ENCODE measurements around the gene MORF4L1.
"Not testable (repeated sequence)": the region's sequence is repeated elsewhere in the genome, so short reads cannot be mapped to it uniquely, and the experiment has no call there.

Gene MORF4L1

GRCh38 chr15:78902281-78903032, 29.8 kb downstream of the MORF4L1 start:
- not testable (repeated sequence) for DNase-seq (ENCODE audit: low spot score)

GRCh38 chr15:78904599-78905358, 32.1 kb downstream of the MORF4L1 start:
- no peak for DNase-seq (ENCODE audit: low spot score)

DNA sequence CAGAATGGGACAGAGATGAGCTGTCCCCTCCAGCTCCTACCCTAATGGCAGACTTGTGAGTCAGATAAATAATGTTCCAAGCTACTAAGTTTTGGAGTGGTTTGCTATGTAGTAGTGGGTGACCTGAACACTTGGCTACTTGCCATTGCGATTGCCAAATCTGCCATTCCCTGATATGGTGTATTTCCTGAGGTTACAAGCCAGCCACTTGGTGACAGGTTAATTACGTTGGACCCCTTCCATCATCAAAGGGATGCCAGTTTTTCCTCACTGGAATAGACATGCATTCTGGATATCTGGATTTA, 33.6 kb downstream of the MORF4L1 start:
- no peak for DNase-seq (ENCODE audit: low spot score)

DNA sequence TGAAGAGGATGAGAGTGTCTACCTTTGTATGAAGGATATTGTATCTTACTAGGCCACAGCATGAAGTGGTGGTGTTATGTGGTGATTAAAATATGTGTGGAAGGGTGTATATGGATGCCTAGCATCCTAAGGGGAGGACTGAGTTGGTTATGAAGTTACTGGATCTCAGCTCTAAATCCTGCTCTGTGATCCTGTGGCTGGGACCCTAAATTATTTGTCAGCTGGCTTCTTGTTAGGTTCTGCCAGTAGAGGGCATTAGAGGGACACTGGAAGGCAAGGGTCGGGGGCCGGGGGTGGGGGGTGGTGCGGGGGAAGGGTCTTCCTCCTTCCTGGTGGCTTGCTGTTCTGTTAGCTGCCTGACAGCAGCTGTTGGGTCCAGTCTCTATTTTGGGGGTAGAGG, 34.9 kb downstream of the MORF4L1 start:
- DNase-seq (ENCODE audit: low spot score): no peak

DNA sequence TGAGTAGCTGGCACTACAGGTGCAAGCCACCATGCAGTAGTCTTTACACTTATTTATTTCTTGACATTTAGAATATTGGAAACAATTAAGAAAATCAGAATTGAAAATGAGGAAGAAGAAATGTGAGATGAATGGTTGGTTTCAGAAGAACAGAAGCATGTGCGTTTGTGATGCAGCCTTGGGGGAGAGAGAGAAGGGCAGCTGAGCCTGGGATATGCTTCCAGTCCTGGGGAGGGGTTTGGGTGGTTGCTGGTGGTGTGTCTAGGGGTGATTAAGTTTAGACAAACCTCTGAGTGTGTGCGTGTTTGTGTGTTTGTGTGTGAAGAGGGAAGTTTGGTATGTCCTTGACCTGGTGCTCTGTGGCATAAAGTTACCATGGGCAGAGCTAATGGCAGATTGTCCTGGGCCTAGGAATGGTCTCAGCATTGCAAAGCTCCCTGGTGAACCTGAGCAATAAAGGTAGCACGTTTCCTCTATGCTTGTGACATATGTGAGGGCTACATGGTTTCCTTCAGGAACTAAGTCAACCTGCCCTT, 36.5 kb downstream of the MORF4L1 start:
- DNase-seq (ENCODE audit: low spot score): no peak

- peak; percentile 28 for DNase-seq (ENCODE audit: low spot score)
These were observed 37.1 kb downstream of the MORF4L1 start for GRCh38 chr15:78909791-78910228.

GRCh38 chr15:78910271-78910670, 37.6 kb downstream of the MORF4L1 start:
- peak; percentile 23 for DNase-seq (ENCODE audit: low spot score)

DNA sequence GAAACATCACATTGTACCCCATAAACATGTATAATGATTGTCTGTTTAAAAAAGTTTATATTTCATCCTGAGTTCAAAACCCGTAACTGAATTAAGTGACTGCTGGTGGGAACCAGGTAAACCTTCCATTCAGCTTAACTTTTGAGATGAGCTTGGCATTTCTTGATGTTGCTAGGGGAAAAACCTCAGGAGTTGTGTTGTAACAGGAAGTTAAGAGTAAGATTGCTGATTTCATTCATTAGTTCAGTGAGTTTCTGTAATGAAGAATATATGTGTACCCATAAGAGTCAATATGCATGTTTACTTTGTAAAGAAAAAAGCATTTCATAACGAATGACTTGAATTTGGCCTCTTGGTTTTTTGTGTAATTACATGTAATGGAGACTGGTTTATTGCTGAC, 39.6 kb downstream of the MORF4L1 start:
- DNase-seq (ENCODE audit: low spot score): no peak

- no peak for DNase-seq (ENCODE audit: low spot score)
These were observed 40.3 kb downstream of the MORF4L1 start for GRCh38 chr15:78913012-78913411.

DNA sequence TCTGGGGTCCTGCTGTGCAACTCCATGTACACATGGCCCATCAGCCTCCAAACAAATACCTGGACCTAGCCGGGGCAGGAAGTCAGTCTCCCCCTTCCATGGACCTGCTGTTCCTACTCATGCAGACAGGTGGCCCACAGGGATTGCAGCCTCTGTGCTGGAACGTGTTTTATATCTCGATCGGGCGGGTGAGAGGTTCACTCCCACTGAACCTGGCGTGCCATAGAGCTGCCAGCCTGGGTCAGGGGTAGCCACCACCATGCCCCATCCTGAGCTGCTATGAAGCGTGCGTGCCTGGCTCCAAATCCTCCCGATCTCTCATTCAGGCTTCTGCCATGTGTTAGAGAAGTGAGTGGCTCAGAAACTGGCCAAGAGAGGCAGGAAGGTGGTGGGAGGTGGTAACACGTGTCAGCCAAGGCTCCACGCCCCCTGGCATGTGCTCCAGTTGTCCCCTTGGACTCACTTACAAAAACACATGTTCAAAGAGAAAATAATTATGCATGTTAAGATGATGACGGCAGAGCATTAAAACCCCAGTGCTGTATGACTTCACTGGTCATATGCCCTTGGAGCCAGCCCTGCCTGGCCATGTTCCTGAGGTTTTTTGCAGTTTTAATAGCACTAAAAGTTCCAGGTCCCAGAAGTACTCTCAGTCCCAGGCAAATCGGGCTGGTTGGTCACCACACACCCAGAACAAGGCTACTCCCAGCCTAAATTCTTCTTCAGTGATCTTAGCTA, 41.5 kb downstream of the MORF4L1 start:
- DNase-seq (ENCODE audit: low spot score): no peak

DNA sequence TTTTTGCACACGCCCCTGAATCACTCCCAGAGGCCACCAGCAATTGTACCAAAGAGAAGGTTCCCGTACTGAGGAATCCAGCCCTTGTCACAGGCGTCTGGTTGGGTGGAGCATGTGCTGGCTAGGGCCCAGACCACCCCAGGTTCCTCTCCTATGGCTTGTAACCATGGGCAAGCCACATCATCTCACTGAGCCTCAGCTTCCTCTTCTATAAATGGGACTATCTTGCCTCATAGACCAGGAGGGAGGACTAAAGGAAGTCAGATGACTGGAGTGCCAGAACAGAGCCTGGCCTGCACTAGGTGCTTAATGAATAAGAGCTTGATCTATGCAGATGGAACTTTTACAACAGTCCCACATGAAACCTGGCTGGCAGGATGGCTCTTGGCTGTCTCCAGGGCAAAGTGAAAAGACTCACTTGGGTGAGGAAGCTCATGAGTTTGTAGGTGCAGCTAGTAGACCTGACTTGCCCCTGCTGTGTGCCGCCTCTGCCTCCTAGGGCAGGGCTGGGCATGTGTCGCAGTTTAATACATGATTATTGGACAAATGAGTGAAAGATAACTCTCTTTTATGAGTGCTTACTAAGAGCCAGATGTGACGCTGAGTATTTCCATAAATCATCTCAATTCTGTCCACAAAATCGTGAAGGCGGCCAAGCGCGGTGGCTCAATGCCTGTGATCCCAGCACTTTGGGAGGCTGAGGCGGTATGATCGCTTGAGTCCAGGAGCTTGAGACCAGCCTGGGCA, 42.8 kb downstream of the MORF4L1 start:
- no peak for DNase-seq (ENCODE audit: low spot score)

GRCh38 chr15:78916088-78916487, 43.4 kb downstream of the MORF4L1 start:
- DNase-seq (ENCODE audit: low spot score): no peak

DNA sequence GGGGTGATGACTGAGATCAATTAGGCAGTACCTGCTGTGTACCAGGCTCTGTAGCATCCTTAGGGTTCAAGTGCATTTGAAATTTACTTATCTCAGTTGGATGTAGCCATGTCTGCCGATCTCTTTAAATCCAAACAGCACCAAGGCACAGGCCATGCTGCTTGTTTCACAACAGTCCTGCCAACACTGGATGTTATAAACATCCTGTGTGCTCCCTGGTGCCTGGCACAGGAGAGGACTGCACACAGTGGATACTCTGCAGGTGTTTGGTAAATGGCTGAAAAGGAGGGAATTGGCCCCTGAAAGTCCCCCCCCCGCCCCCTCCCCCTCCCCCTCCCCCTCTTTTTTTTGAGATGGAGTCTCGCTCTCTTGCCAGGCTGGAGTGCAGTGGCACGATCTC, 45.2 kb downstream of the MORF4L1 start:
- DNase-seq (ENCODE audit: low spot score): no peak

DNA sequence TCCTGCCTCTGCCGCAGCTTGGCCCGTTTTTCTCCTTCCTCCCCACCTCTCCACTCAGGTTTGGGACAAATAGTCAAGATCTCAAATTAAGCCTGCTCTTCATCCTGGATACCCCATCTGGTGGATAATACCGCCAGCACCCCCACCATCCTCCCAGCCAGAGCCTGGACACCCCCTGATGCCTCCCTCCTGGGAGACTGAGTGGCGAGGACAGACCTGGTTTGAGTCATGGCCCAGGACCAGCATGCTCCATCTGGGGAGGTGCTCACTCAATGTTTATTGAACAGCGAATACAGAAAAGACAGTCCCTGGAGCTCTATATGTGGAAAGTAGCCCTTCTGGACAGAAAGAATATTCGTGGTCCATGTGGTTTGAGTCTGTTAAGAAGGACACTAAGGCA, 48.8 kb downstream of the MORF4L1 start:
- DNase-seq (ENCODE audit: low spot score): no peak

DNA sequence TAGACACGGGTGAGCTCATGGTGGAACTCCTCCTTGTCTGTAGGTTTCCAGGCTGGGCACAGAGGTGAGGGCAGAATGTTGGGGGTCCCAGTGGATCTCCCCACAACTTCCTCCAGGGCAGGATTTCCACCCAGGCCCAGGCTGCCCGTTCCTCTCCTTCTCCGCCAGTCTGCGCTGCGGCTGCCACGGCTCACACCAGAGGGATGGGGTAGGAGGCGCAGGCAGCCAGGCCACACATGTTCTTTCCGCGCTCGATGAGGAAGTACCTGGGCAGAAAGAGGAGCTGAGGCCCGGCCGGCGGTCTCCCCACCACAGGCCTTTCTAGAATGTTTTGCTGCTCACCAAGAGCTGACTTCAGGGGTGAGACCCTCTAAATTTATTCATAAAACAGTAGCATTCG, 49.2 kb downstream of the MORF4L1 start:
- DNase-seq (ENCODE audit: low spot score): no peak

DNA sequence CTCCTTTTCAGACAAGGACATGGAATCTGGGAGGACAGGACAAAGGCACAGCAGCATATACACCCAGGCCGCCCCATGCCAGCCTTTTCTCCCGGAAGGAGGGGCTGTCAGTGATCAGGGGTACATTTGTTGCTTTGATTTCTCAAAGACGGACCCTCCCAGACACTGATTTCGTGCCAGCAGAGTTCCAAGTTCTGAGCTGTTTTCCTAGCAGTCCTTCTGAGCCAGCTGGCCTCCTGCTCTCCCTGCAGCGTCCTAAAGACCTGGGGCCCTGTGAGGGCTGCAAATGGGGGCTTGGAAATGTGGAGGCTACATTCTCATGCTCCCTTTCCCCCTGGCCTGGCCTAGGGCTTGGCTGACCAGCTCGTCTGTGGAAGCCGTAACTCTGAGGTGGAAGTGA, 49.8 kb downstream of the MORF4L1 start:
- no peak for DNase-seq (ENCODE audit: low spot score)

DNA sequence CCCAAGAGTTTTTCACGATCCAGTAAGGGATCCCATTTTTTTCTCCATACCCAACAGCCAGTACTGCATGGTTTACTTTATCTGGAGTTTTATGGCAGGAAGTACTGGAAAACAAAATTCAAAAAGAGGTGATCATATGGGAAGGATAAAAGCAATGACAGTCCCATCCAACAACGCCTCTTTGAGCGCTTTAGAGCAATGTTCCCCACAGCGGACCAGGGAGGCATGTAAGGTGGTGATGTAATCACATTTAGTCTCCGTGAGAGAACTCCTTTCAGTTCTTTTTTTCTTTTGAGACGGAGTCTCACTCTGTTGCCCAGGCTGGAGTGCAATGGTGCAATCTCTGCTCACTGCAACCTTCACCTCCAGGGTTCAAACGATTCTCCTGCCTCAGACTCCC, 50.3 kb downstream of the MORF4L1 start:
- DNase-seq (ENCODE audit: low spot score): no peak

- no peak for DNase-seq (ENCODE audit: low spot score)
These were observed 51.0 kb downstream of the MORF4L1 start for GRCh38 chr15:78923480-78924360.

GRCh38 chr15:78925076-78925624, 52.5 kb downstream of the MORF4L1 start:
- DNase-seq (ENCODE audit: low spot score): no peak

- no peak for DNase-seq (ENCODE audit: low spot score)
These were observed 53.5 kb downstream of the MORF4L1 start for GRCh38 chr15:78925956-78926743.

Data from COLO829 (cell line).